Measurements from ENCODE around the gene FAT1. TPM values are rescaled to one million over a fixed set of nuclear protein-coding genes. Genes with fewer than 3 reads are reported as not detected.

FAT1 gene
- total and polyA plus RNA-seq, 2 donors (not counting 1 experiment from before 2014, with no cell fraction given), result 0.07 to 0.15 TPM

DNA sequence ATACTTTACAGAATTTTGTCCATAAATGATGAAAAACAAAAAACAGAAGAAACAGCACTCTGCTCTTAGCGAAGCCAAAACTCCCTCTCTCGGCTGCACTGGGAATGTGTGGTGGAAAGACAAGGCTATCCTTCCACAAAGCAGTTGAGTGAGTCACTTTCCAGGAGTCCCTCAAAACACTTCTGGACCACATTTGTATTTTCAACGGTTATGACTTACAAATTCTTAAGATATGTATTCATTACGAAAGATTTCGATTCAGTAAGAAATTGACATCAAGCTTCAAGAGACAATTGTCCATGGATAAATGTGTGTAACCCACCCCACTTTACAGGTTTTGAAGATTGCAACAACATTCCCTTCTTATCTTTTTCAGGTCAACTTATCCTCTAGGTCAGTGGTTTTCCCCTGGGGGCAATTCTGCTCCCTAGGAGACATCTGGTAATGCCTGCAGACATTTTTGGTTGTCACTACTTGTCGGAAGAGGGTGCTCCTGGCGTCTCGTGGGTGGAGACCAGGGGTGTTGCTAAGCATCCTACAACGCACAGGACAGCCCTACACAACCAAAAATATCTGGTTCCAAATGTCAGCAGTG, 101.6 kb downstream of the FAT1 start:
- Histone ChIP-seq H4K20me1 (ENCODE audit: control insufficient read depth, insufficient read depth, low read length, poor library complexity, severe bottlenecking) (no peaks in the 10 kb centered on the region), H3K79me2 (ENCODE audit: control insufficient read depth, insufficient read depth, low read length) (no peaks in the 10 kb centered on the region), H3K27me3 (replicated peaks in 1 of 4; ENCODE audit: control extremely low read depth in 1 of 4, control insufficient read depth in 3 of 4, insufficient read depth in 4 of 4, low read length in 3 of 4) (no peaks in the 10 kb centered on the region), H3K9me3 (ENCODE audit: control extremely low read depth in 1 of 3, control insufficient read depth in 2 of 3, insufficient read depth in 1 of 3, low read length in 2 of 3) (peaks cover 0 to 6% (median 0%) of the 10 kb centered on the region in 3 donors), H3K9ac (ENCODE audit: low read length) (no peak overlapping the region), H3K4me1 (ENCODE audit: control insufficient read depth in 2 of 2, insufficient read depth in 2 of 2, low read length in 2 of 2) (no peaks in the 10 kb centered on the region), H3K36me3 (replicated peaks in 1 of 2; ENCODE audit: control extremely low read depth in 1 of 2, control insufficient read depth in 1 of 2, extremely low read depth in 1 of 2, insufficient read depth in 2 of 2, low read length in 1 of 2) (no peaks in the 10 kb centered on the region), H3K4me3 (ENCODE audit: control extremely low read depth in 1 of 5, extremely low read depth in 1 of 5, insufficient read depth in 1 of 5, low read depth in 2 of 5, low read length in 4 of 5) (no peak overlapping the region), H3K27ac (ENCODE audit: low read length in 2 of 2) (no peak overlapping the region), H2AFZ (ENCODE audit: insufficient read depth, low read depth, low read length, poor library complexity, severe bottlenecking) (no peak overlapping the region), H3K4me2 (replicated peaks; ENCODE audit: low read depth, low read length, poor library complexity, severe bottlenecking) (no peak overlapping the region)
- ChIA-PET POLR2A (no interaction called here), CTCF (no interaction called here)
- TF ChIP-seq, protein P1, sequence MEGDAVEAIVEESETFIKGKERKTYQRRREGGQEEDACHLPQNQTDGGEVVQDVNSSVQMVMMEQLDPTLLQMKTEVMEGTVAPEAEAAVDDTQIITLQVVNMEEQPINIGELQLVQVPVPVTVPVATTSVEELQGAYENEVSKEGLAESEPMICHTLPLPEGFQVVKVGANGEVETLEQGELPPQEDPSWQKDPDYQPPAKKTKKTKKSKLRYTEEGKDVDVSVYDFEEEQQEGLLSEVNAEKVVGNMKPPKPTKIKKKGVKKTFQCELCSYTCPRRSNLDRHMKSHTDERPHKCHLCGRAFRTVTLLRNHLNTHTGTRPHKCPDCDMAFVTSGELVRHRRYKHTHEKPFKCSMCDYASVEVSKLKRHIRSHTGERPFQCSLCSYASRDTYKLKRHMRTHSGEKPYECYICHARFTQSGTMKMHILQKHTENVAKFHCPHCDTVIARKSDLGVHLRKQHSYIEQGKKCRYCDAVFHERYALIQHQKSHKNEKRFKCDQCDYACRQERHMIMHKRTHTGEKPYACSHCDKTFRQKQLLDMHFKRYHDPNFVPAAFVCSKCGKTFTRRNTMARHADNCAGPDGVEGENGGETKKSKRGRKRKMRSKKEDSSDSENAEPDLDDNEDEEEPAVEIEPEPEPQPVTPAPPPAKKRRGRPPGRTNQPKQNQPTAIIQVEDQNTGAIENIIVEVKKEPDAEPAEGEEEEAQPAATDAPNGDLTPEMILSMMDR (IDR thresholded peaks at IDR 0.05), result no peak
- no peak for TF ChIP-seq EZH2 (IDR thresholded peaks at IDR 0.05; ENCODE audit: borderline replicate concordance, insufficient read depth, low read depth, low read length, poor library complexity, severe bottlenecking)
- H3K4me3 Mint-ChIP-seq, result no peak overlapping the region
- H3K4me1 Mint-ChIP-seq, result no peaks in the 10 kb centered on the region
- no peak for ATAC-seq (ENCODE audit: low read depth)
- H3K27ac Mint-ChIP-seq, result no peak overlapping the region
- 100% methylated on average over 5 of the region's 9 CpGs for WGBS (ENCODE audit: insufficient coverage)
- DNase-seq, result no peak
- intact Hi-C loops (cut with micrococcal nuclease), result no loop called here
- no peaks in the 10 kb centered on the region for H3K27me3 Mint-ChIP-seq
- no peaks in the 10 kb centered on the region for H3K9me3 Mint-ChIP-seq (ENCODE audit: insufficient read depth)

DNA sequence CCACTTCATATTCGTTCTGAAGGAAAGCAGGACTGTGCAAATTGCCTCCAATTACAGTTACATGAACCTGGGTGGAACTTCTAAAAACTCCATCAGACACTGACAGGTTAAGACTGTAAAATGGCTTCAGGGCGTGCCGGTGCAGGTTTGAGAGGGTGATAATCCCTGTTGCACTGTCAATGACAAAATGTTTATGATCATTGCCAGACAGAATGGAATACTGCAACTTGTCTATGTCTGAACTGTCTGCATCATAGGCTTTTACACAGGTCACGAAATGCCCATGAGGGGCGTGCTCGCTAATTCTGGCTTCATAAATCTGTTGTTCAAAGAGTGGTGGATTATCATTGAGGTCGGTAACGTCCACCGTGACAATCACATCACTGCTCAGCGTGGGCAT, 104.6 kb downstream of the FAT1 start:
- TF ChIP-seq, protein P1 (IDR thresholded peaks at IDR 0.05), result no peak
- TF ChIP-seq EZH2 (IDR thresholded peaks at IDR 0.05; ENCODE audit: borderline replicate concordance, insufficient read depth, low read depth, low read length, poor library complexity, severe bottlenecking), result no peak
- no peaks in the 10 kb centered on the region for H3K9me3 Mint-ChIP-seq (ENCODE audit: insufficient read depth)
- no peak for ATAC-seq (ENCODE audit: low read depth)

More for the DNA sequence above, 104.6 kb downstream of the FAT1 start:
- Histone ChIP-seq H3K27ac (ENCODE audit: low read length in 2 of 2) (no peak overlapping the region), H3K4me3 (ENCODE audit: control extremely low read depth in 1 of 5, extremely low read depth in 1 of 5, insufficient read depth in 1 of 5, low read depth in 2 of 5, low read length in 4 of 5) (no peak overlapping the region), H3K4me1 (ENCODE audit: control insufficient read depth in 2 of 2, insufficient read depth in 2 of 2, low read length in 2 of 2) (no peaks in the 10 kb centered on the region), H2AFZ (ENCODE audit: insufficient read depth, low read depth, low read length, poor library complexity, severe bottlenecking) (no peak overlapping the region), H3K36me3 (replicated peaks in 1 of 2; ENCODE audit: control extremely low read depth in 1 of 2, control insufficient read depth in 1 of 2, extremely low read depth in 1 of 2, insufficient read depth in 2 of 2, low read length in 1 of 2) (no peaks in the 10 kb centered on the region), H3K9me3 (ENCODE audit: control extremely low read depth in 1 of 3, control insufficient read depth in 2 of 3, insufficient read depth in 1 of 3, low read length in 2 of 3) (peaks cover 0 to 13% (median 0%) of the 10 kb centered on the region in 3 donors), H4K20me1 (ENCODE audit: control insufficient read depth, insufficient read depth, low read length, poor library complexity, severe bottlenecking) (no peaks in the 10 kb centered on the region), H3K79me2 (ENCODE audit: control insufficient read depth, insufficient read depth, low read length) (no peaks in the 10 kb centered on the region), H3K27me3 (replicated peaks in 1 of 4; ENCODE audit: control extremely low read depth in 1 of 4, control insufficient read depth in 3 of 4, insufficient read depth in 4 of 4, low read length in 3 of 4) (no peaks in the 10 kb centered on the region), H3K9ac (ENCODE audit: low read length) (no peak overlapping the region), H3K4me2 (replicated peaks; ENCODE audit: low read depth, low read length, poor library complexity, severe bottlenecking) (no peak overlapping the region)
- DNase-seq, result no peak
- H3K27ac Mint-ChIP-seq, result no peak overlapping the region
- ChIA-PET POLR2A (no interaction called here), CTCF (no interaction called here)
- no peaks in the 10 kb centered on the region for H3K27me3 Mint-ChIP-seq
- intact Hi-C loops (cut with micrococcal nuclease), result no loop called here
- H3K4me1 Mint-ChIP-seq, result no peaks in the 10 kb centered on the region
- 95% methylated on average over 10 of the region's 10 CpGs for WGBS (ENCODE audit: insufficient coverage)
- no peak overlapping the region for H3K4me3 Mint-ChIP-seq
